GM18868 (cell line): ENCODE data around the gene KRTAP5-2.
"Not testable (repeated sequence)": the region's sequence is repeated elsewhere in the genome, so short reads cannot be mapped to it uniquely, and the experiment has no call there.

Experiments
- ATAC-seq: cut with Tn5 transposase; IDR thresholded peaks from one replicate; pipeline ENCODE4 v1.9.1; 2021; ENCODE audit warnings: mild to moderate bottlenecking, moderate library complexity; ENCODE audit not compliant: unreplicated experiment

Gene KRTAP5-2

GRCh38 chr11:1597994-1598380, at the start of gene KRTAP5-2:
Gene KRTAP5-2, minus strand, starts transcription at chr11:1598294. Its CDS starts 44 bp downstream, at chr11:1598250.
- ATAC-seq: no peak

- ATAC-seq: not testable (repeated sequence)
Observed at GRCh38 chr11:1646540-1646939, 48.4 kb upstream of the KRTAP5-2 start.

GRCh38 chr11:1645357-1645821, 47.3 kb upstream of the KRTAP5-2 start:
- ATAC-seq: no peak

GRCh38 chr11:1644601-1645356, 46.7 kb upstream of the KRTAP5-2 start:
- no peak for ATAC-seq

- no peak for ATAC-seq
Observed at GRCh38 chr11:1643146-1643690, 45.1 kb upstream of the KRTAP5-2 start.

- no peak for ATAC-seq
Observed at GRCh38 chr11:1642288-1643145, 44.4 kb upstream of the KRTAP5-2 start.

- ATAC-seq: no peak
Observed at GRCh38 chr11:1641096-1641495, 43.0 kb upstream of the KRTAP5-2 start.

GRCh38 chr11:1640076-1640946, 42.2 kb upstream of the KRTAP5-2 start:
- no peak for ATAC-seq

- no peak for ATAC-seq
Observed at GRCh38 chr11:1639666-1640065, 41.6 kb upstream of the KRTAP5-2 start.

- no peak for ATAC-seq
Observed at GRCh38 chr11:1639102-1639620, 41.1 kb upstream of the KRTAP5-2 start.

GRCh38 chr11:1638344-1638743, 40.2 kb upstream of the KRTAP5-2 start:
- ATAC-seq: no peak

- no peak for ATAC-seq
Observed at GRCh38 chr11:1637628-1638027, 39.5 kb upstream of the KRTAP5-2 start.

GRCh38 chr11:1636291-1636950, 38.3 kb upstream of the KRTAP5-2 start:
- no peak for ATAC-seq

- no peak for ATAC-seq
Observed at GRCh38 chr11:1633864-1634263, 35.8 kb upstream of the KRTAP5-2 start.

GRCh38 chr11:1632053-1632714, 34.1 kb upstream of the KRTAP5-2 start:
- ATAC-seq: no peak

GRCh38 chr11:1631066-1631568, 33.0 kb upstream of the KRTAP5-2 start:
- no peak for ATAC-seq

- no peak for ATAC-seq
Observed at GRCh38 chr11:1630271-1630670, 32.2 kb upstream of the KRTAP5-2 start.

- no peak for ATAC-seq
Observed at GRCh38 chr11:1629326-1630185, 31.5 kb upstream of the KRTAP5-2 start, which contains the start of gene KRTAP5-5. Gene KRTAP5-5, plus strand, starts transcription at chr11:1629775. Its CDS starts 66 bp downstream, at chr11:1629841.
